WTC11 (cell line): ENCODE data around the gene TCAP.

Experiments used
- CREM ChIP-seq: sonication (generic); formaldehyde crosslinking; IDR thresholded peaks from 2 replicates; pipeline ENCODE4 v1.8.1; 2022; ENCODE audit warnings: mild to moderate bottlenecking, missing genetic modification reagents, moderate library complexity
- ELF4 ChIP-seq: sonication (generic); formaldehyde crosslinking; IDR thresholded peaks from 2 replicates; pipeline ENCODE4 v1.8.1; 2022; ENCODE audit warnings: low read depth, mild to moderate bottlenecking, moderate library complexity, missing genetic modification reagents
- JUN ChIP-seq: sonication (generic); formaldehyde crosslinking; IDR thresholded peaks from 2 replicates; pipeline ENCODE4 v1.8.0; 2023; ENCODE audit warnings: mild to moderate bottlenecking, missing genetic modification reagents
- NR1H2 ChIP-seq: sonication (generic); formaldehyde crosslinking; IDR thresholded peaks from 2 replicates; pipeline ENCODE4 v1.9.0; 2021; ENCODE audit warnings: mild to moderate bottlenecking, moderate library complexity, missing genetic modification reagents
- PRRX2 ChIP-seq: fragments of 250-450 bp; sonication (Bioruptor Pico); IDR thresholded peaks from 2 replicates; pipeline ENCODE4 v1.8.0; 2021; ENCODE audit warnings: mild to moderate bottlenecking
- SP1 ChIP-seq: sonication (generic); formaldehyde crosslinking; conservative IDR thresholded peaks from 2 replicates; pipeline ENCODE4 v1.8.1; 2022; ENCODE audit warnings: missing genetic modification reagents
- ZBTB21 ChIP-seq: sonication (generic); formaldehyde crosslinking; IDR thresholded peaks from 2 replicates; pipeline ENCODE4 v1.8.1; 2023; ENCODE audit warnings: mild to moderate bottlenecking, missing genetic modification reagents, borderline replicate concordance
- TF ChIP-seq, protein P1 (sequence below): fragments of 200-600 bp; IDR thresholded peaks from 2 replicates; pipeline ENCODE4 v1.8.0; 2022; ENCODE audit warnings: antibody characterized with exemption
- TF ChIP-seq, protein P2 (sequence below): sonication (generic); formaldehyde crosslinking; IDR thresholded peaks from 2 replicates; pipeline ENCODE4 v1.8.0; 2022; ENCODE audit warnings: mild to moderate bottlenecking, missing genetic modification reagents
- TF ChIP-seq, protein P3 (sequence below): sonication (generic); formaldehyde crosslinking; IDR thresholded peaks from 2 replicates; pipeline ENCODE4 v1.8.1; 2022; ENCODE audit warnings: low read depth, missing genetic modification reagents, borderline replicate concordance
- TF ChIP-seq, protein P4 (sequence below): sonication (generic); formaldehyde crosslinking; IDR thresholded peaks from 2 replicates; pipeline ENCODE4 v1.8.0; 2023; ENCODE audit warnings: mild to moderate bottlenecking, missing genetic modification reagents
- TF ChIP-seq, protein P5 (sequence below): sonication (generic); formaldehyde crosslinking; IDR thresholded peaks from 2 replicates; pipeline ENCODE4 v1.8.1; 2023; ENCODE audit warnings: mild to moderate bottlenecking, missing genetic modification reagents

DNA sequence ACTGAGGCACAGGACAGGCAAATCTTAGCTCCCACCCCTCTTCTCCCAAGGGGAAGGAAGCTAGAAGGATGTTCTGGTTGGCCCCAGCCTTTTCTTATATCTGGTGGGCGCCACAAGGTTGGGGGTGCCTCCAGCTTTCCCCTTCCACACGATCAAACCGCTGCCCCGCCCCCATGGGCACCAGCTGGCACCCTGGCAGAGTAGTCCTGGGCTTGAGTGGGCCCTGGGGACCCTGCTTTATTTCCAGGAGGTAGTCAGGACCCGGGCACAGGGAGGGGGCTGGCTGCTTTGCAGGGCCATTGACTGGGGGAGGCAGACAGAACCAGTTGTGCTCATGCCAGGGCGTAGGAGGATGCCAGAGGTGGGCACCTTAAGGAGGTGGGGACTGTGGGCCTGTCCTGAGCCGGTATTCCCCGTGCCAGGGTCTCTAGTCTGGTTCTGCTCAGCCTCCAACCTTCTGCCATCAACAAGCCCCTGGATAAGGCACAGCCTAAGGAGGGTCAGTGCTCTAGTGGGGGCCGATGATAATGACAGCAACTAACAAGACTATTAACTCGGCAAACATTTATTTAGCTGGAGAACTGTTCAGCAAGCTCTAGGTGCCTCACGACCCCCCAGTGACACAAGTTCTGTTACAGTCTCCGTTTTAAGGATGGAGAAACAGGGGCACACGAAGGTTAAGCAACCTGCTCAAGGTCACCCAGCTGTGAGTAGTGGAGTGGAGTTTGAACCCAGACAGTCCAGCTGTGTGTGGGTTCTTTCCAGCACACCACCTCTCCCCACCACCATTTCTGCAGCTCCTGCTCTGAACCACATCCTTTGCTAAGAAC, 46.0 kb upstream of the TCAP start:
- TF ChIP-seq, protein P1, sequence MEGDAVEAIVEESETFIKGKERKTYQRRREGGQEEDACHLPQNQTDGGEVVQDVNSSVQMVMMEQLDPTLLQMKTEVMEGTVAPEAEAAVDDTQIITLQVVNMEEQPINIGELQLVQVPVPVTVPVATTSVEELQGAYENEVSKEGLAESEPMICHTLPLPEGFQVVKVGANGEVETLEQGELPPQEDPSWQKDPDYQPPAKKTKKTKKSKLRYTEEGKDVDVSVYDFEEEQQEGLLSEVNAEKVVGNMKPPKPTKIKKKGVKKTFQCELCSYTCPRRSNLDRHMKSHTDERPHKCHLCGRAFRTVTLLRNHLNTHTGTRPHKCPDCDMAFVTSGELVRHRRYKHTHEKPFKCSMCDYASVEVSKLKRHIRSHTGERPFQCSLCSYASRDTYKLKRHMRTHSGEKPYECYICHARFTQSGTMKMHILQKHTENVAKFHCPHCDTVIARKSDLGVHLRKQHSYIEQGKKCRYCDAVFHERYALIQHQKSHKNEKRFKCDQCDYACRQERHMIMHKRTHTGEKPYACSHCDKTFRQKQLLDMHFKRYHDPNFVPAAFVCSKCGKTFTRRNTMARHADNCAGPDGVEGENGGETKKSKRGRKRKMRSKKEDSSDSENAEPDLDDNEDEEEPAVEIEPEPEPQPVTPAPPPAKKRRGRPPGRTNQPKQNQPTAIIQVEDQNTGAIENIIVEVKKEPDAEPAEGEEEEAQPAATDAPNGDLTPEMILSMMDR: no peak
- TF ChIP-seq, protein P2, sequence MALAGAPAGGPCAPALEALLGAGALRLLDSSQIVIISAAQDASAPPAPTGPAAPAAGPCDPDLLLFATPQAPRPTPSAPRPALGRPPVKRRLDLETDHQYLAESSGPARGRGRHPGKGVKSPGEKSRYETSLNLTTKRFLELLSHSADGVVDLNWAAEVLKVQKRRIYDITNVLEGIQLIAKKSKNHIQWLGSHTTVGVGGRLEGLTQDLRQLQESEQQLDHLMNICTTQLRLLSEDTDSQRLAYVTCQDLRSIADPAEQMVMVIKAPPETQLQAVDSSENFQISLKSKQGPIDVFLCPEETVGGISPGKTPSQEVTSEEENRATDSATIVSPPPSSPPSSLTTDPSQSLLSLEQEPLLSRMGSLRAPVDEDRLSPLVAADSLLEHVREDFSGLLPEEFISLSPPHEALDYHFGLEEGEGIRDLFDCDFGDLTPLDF (CRISPR knock-in tag): no peak
- no peak for TF ChIP-seq JUN (CRISPR knock-in tag)
- TF ChIP-seq SP1 (CRISPR knock-in tag): no peak
- TF ChIP-seq, protein P3, sequence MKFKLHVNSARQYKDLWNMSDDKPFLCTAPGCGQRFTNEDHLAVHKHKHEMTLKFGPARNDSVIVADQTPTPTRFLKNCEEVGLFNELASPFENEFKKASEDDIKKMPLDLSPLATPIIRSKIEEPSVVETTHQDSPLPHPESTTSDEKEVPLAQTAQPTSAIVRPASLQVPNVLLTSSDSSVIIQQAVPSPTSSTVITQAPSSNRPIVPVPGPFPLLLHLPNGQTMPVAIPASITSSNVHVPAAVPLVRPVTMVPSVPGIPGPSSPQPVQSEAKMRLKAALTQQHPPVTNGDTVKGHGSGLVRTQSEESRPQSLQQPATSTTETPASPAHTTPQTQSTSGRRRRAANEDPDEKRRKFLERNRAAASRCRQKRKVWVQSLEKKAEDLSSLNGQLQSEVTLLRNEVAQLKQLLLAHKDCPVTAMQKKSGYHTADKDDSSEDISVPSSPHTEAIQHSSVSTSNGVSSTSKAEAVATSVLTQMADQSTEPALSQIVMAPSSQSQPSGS (CRISPR knock-in tag): no peak
- no peak for TF ChIP-seq ZBTB21 (CRISPR knock-in tag)
- TF ChIP-seq, protein P4, sequence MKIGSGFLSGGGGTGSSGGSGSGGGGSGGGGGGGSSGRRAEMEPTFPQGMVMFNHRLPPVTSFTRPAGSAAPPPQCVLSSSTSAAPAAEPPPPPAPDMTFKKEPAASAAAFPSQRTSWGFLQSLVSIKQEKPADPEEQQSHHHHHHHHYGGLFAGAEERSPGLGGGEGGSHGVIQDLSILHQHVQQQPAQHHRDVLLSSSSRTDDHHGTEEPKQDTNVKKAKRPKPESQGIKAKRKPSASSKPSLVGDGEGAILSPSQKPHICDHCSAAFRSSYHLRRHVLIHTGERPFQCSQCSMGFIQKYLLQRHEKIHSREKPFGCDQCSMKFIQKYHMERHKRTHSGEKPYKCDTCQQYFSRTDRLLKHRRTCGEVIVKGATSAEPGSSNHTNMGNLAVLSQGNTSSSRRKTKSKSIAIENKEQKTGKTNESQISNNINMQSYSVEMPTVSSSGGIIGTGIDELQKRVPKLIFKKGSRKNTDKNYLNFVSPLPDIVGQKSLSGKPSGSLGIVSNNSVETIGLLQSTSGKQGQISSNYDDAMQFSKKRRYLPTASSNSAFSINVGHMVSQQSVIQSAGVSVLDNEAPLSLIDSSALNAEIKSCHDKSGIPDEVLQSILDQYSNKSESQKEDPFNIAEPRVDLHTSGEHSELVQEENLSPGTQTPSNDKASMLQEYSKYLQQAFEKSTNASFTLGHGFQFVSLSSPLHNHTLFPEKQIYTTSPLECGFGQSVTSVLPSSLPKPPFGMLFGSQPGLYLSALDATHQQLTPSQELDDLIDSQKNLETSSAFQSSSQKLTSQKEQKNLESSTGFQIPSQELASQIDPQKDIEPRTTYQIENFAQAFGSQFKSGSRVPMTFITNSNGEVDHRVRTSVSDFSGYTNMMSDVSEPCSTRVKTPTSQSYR (CRISPR knock-in tag): no peak
- no peak for TF ChIP-seq ELF4 (CRISPR knock-in tag)
- TF ChIP-seq, protein P5, sequence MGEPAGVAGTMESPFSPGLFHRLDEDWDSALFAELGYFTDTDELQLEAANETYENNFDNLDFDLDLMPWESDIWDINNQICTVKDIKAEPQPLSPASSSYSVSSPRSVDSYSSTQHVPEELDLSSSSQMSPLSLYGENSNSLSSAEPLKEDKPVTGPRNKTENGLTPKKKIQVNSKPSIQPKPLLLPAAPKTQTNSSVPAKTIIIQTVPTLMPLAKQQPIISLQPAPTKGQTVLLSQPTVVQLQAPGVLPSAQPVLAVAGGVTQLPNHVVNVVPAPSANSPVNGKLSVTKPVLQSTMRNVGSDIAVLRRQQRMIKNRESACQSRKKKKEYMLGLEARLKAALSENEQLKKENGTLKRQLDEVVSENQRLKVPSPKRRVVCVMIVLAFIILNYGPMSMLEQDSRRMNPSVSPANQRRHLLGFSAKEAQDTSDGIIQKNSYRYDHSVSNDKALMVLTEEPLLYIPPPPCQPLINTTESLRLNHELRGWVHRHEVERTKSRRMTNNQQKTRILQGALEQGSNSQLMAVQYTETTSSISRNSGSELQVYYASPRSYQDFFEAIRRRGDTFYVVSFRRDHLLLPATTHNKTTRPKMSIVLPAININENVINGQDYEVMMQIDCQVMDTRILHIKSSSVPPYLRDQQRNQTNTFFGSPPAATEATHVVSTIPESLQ (CRISPR knock-in tag): no peak
- no peak for TF ChIP-seq CREM (CRISPR knock-in tag)
- no peak for TF ChIP-seq NR1H2 (CRISPR knock-in tag)
- no peak for TF ChIP-seq PRRX2 (CRISPR knock-in tag)
